ENCODE results near the gene PHF20. TPM values are rescaled to one million over a fixed set of nuclear protein-coding genes. Genes with fewer than 3 reads are reported as not detected.
"Not testable (repeated sequence)": the region's sequence is repeated elsewhere in the genome, so short reads cannot be mapped to it uniquely, and the experiment has no call there.

PHF20 gene
- total RNA-seq, 2 experiments from 2014 or later: 39.8 to 46.0 TPM

DNA sequence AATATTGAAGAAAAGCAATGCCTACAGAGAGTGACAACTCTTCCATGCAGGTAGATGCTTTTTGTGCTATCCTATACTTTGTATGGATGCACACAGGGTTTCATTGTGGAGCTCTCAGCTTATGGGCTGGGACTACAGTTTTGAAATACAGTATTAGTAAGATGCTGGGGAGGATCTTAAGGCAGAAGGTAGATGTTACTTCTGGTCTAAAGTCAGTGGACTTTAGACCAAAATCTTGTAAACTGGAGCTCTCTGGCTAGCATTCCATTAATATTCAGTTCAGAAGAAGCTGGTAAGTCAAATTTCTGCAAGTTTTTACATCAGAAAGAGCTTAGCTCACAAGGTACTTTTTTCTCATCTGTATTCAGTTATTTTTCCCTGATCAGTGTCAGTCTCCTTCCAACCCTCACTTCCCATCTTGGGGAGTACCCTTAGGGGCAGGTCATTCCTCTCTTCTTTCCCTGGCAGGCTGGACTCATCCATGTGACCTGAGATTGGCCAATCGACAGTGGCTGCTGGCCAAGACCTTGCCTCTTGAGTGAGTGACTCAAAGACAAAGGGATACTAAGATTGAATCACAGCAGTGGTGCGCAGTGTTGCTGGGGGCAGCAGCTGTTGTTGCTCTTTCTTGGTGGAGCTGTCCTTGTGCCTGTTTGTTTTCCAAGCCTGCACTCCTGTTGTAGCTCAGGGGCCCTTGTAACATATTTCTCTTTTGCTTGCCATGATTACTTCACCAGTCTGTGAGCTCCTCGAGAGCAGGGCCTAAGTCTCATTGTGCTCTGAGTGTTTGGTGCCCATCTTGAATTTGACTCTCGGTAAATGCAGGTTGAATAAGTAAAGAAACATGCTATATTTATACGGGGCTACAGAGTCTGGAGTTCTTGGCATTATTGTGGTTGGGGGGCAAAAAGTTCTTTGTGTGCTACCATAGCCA lies 2.8 kb upstream of the PHF20 start:
- CTCF ChIA-PET: interaction anchor here (0.9 to 2.7 kb wide), 3 partner anchors 26 to 186 kb away, joined by 5 to 16 read pairs (median 7); partner anchors contain the start of genes RBM39 and SCAND1
- H3K36me3 Mint-ChIP-seq (ENCODE audit: low read depth): peaks cover 4% of the 10 kb centered on the region
- peak overlapping the region; percentile 99 for H3K27ac Mint-ChIP-seq
- H3K27me3 Mint-ChIP-seq (ENCODE audit: low read depth): no peaks in the 10 kb centered on the region
- peaks cover 60% of the 10 kb centered on the region for H3K4me1 Mint-ChIP-seq (ENCODE audit: low read depth)
- H3K9me3 Mint-ChIP-seq: peaks cover 6% of the 10 kb centered on the region
- intact Hi-C loops (cut with micrococcal nuclease): loop anchor here (2.0 kb wide), 2 partner anchors 70 to 106 kb away; partner anchors contain the start of genes NFS1 and ROMO1
- H3K4me3 Mint-ChIP-seq: no peak overlapping the region
- peak; percentile 81 for DNase-seq

DNA sequence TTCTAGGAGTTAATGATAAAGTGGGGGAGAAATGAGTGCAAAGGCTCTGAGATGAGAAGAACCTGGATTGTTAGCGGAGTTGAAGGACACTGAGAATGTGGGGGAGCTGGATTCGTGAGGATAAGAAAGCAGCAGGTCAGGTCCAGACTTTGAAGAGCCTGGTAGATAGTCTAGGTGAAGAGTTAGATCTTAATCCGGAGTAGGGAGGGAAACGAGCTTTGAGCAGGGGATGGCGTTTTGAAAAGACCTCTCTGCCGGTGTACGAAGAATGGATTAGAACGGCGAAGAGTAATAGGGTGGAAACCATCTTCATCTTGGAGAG lies 487 bp upstream of the PHF20 start:
- H3K27me3 Mint-ChIP-seq (ENCODE audit: low read depth): no peaks in the 10 kb centered on the region
- peaks cover 74% of the 10 kb centered on the region for H3K4me1 Mint-ChIP-seq (ENCODE audit: low read depth)

DNA sequence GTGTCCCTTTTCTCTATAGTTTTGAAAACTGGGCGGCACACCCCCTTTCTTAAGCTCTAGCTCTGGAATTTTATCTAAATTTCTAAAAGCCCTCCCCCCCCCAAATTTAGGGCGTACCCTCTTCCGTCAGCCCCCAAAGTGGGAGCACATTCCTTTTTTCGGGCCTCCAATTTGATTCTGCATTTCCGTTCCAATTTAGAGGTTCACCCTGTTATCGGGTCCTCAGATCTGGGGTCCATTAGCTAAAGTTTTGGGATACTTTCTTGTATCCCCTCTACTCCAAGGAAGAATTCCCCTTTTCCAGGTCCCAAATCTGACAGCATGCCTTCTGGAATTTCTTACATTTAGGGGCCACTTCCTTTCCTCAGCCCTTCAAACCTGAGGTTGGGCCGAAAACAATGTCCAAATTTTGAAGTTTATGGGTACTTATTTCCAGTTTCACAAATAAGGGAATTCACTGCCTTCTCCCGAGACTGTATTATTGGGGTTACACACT lies 796 bp downstream of the PHF20 start:
- H3K4me3 Mint-ChIP-seq: peak overlapping the region; percentile 80
- peaks cover 13% of the 10 kb centered on the region for H3K36me3 Mint-ChIP-seq (ENCODE audit: low read depth)
- DNase-seq: no peak
- H3K27me3 Mint-ChIP-seq (ENCODE audit: low read depth): no peaks in the 10 kb centered on the region
- peaks cover 77% of the 10 kb centered on the region for H3K4me1 Mint-ChIP-seq (ENCODE audit: low read depth)
- CTCF ChIA-PET: interaction anchor here (1.1 to 2.5 kb wide), 2 partner anchors 30 to 182 kb away, joined by 3 to 16 read pairs; partner anchors contain the start of genes RBM39 and SCAND1
- H3K9me3 Mint-ChIP-seq: peaks cover 6% of the 10 kb centered on the region
- H3K27ac Mint-ChIP-seq: peak overlapping the region; percentile 82
- intact Hi-C loops (cut with micrococcal nuclease): loop anchor here (1.0 to 5.0 kb wide), 4 partner anchors 45 to 230 kb away; partner anchors contain the start of genes ERGIC3 and SCAND1

More for the DNA sequence above, 487 bp upstream of the PHF20 start:
- DNase-seq: no peak
- peak overlapping the region; percentile 78 for H3K27ac Mint-ChIP-seq
- intact Hi-C loops (cut with micrococcal nuclease): loop anchor here (1.0 to 5.0 kb wide), 3 partner anchors 29 to 229 kb away; partner anchors contain the start of genes ERGIC3 and RBM39
- CTCF ChIA-PET: interaction anchor here (0.7 to 2.5 kb wide), 4 partner anchors 27 to 176 kb away, joined by 3 to 16 read pairs (median 3); partner anchors contain the start of gene RBM39
- peak overlapping the region; percentile 64 for H3K4me3 Mint-ChIP-seq
- peaks cover 7% of the 10 kb centered on the region for H3K36me3 Mint-ChIP-seq (ENCODE audit: low read depth)
- peaks cover 6% of the 10 kb centered on the region for H3K9me3 Mint-ChIP-seq

DNA sequence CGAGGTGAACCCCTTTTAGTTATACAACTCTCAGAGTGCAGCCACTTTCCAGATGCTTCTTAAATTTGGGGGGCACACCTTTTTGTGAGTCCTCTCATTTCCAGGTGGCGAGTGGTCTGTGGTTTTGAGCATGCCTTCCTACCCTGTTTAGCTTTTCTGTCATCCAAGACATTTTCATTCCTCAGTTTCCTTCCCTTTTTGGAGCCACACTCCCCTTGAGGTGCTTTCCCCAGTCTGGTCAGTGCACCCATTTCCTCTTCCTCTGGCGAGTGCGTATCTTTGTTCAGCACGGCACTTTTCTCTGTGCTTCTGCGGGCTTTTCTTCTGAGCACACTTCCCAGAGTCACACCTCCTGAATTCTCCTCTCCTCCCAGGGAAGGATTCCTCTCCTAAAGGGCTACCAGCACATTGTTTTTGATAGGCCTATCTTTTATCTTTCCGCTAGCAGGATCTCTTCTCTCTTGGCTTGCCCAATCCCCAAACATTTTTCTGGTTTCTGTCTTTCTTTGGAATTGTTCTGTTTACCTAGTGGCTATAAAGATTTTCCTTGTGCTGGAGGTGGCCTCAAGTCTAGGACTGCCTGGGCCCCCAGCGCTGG lies 1.4 kb downstream of the PHF20 start:
- peak; percentile 58 for DNase-seq
- intact Hi-C loops (cut with micrococcal nuclease): loop anchor here (2.0 to 5.0 kb wide), 3 partner anchors 44 to 231 kb away; partner anchors contain the start of gene ERGIC3
- peak overlapping the region; percentile 80 for H3K4me3 Mint-ChIP-seq
- H3K9me3 Mint-ChIP-seq: peaks cover 6% of the 10 kb centered on the region
- no peaks in the 10 kb centered on the region for H3K27me3 Mint-ChIP-seq (ENCODE audit: low read depth)
- CTCF ChIA-PET: interaction anchor here (1.1 to 2.5 kb wide), 2 partner anchors 31 to 181 kb away, joined by 3 to 16 read pairs; partner anchors contain the start of genes RBM39 and SCAND1
- peaks cover 13% of the 10 kb centered on the region for H3K36me3 Mint-ChIP-seq (ENCODE audit: low read depth)
- peak overlapping the region; percentile 82 for H3K27ac Mint-ChIP-seq
- H3K4me1 Mint-ChIP-seq (ENCODE audit: low read depth): peaks cover 74% of the 10 kb centered on the region

DNA sequence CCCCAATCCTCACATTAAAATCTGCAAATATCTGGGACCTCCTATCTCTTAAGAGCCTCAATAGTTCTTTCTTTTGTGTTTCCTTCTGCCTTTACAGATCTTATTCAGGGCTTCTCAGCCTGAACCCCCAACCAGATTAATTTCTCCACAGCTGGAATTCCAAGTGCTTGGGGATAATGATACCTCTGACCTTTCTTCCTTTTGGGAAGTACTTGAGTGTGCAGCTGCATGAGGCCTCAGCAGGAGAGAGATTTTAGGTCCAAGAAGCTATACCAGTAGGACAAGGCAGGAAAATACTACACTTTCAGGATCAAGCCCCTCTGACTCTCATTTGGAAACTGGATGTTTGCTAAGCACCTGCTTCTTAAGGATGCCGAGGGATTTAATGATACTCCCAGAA lies 2.6 kb downstream of the PHF20 start:
- H3K36me3 Mint-ChIP-seq (ENCODE audit: low read depth): peaks cover 14% of the 10 kb centered on the region
- CTCF ChIA-PET: no interaction called here
- no peaks in the 10 kb centered on the region for H3K27me3 Mint-ChIP-seq (ENCODE audit: low read depth)
- peak overlapping the region; percentile 80 for H3K4me3 Mint-ChIP-seq
- H3K4me1 Mint-ChIP-seq (ENCODE audit: low read depth): peaks cover 68% of the 10 kb centered on the region
- peak overlapping the region; percentile 22 for H3K27ac Mint-ChIP-seq
- DNase-seq: no peak
- H3K9me3 Mint-ChIP-seq: peaks cover 6% of the 10 kb centered on the region
- intact Hi-C loops (cut with micrococcal nuclease): loop anchor here (5.0 kb wide), 2 partner anchors 43 to 232 kb away; partner anchors contain the start of gene ERGIC3

DNA sequence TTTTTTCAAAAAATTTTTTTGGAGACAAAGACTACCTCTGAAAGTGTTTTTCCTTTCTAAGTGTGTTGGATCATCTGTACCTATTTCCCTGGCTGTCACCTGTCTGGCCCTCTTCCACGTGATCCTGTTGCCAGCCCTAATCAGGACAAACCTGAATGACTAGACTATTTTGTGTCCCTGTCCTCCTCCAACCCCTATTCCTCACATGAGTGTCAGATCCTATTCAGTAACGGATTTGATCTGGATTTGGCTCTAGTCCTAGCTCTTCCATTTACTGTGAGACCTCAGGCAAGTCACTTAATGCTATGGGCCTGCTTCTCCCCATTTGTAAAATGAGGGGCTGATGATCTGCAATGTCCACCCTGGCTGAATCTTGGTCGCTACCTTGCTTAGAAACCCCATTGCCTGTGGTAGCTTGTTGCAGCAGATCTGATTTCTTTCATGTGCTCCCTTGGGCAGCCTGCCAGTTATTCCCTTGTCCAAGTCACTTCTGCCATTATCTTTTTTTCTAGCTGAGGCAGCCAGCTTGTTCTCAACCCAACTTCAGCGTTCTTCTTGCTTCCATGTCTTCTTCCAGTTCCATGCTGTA lies 4.8 kb downstream of the PHF20 start:
- peaks cover 14% of the 10 kb centered on the region for H3K36me3 Mint-ChIP-seq (ENCODE audit: low read depth)

DNA sequence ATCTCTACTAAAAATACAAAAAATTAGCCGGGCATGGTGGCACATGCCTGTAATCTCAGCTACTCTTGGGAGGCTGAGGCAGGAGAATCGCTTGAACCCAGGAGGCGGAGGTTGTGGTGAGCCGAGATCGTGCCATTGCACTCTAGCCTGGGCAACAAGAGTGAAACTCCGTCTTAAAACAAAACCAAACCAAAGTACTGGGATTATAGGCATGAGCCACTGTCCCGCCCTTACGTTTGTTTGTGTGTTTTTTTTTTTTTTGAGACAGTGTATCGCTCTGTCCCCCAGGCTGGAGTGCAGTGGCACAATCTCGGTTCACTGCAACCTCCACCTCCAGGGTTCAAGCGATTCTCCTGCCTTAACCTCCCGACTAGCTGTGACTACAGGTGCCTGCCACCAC lies 12.0 kb downstream of the PHF20 start:
- CTCF ChIA-PET: interaction anchor here (0.7 kb wide), 1 partner anchor 172 kb away, joined by 4 read pairs; no protein-coding TSS in a partner anchor
- H3K27me3 Mint-ChIP-seq (ENCODE audit: low read depth); H3K36me3 Mint-ChIP-seq (ENCODE audit: low read depth); intact Hi-C loops (cut with micrococcal nuclease); H3K9me3 Mint-ChIP-seq; DNase-seq; H3K4me3 Mint-ChIP-seq; H3K27ac Mint-ChIP-seq: not testable (repeated sequence)
- peaks cover 26% of the 10 kb centered on the region for H3K4me1 Mint-ChIP-seq (ENCODE audit: low read depth)

More for the DNA sequence above, 4.8 kb downstream of the PHF20 start:
- H3K4me1 Mint-ChIP-seq (ENCODE audit: low read depth): peaks cover 63% of the 10 kb centered on the region
- DNase-seq: no peak
- no peaks in the 10 kb centered on the region for H3K27me3 Mint-ChIP-seq (ENCODE audit: low read depth)
- CTCF ChIA-PET: no interaction called here
- intact Hi-C loops (cut with micrococcal nuclease): no loop called here
- no peak overlapping the region for H3K27ac Mint-ChIP-seq
- H3K4me3 Mint-ChIP-seq: no peak overlapping the region
- H3K9me3 Mint-ChIP-seq: peaks cover under 1% of the 10 kb centered on the region

DNA sequence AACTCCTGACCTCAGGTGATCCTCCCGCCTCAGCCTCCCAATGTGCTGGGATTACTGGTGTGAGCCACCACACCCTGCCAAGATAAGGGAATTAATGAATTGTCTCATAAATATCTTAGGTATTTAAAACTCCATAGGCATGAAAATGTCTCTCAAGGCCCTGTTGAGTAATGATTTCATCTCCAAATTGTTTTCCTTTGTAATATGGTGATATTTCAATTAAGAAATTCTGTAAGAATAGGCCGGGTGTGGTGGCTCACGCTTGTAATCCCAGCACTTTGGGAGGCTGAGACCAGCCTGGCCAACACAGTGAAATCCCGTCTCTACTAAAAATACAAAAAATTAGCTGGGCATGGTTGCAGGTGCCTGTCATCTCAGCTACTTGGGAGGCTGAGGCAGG lies 13.7 kb downstream of the PHF20 start:
- H3K36me3 Mint-ChIP-seq (ENCODE audit: low read depth); H3K9me3 Mint-ChIP-seq; DNase-seq; H3K27me3 Mint-ChIP-seq (ENCODE audit: low read depth); H3K27ac Mint-ChIP-seq; intact Hi-C loops (cut with micrococcal nuclease); CTCF ChIA-PET; H3K4me3 Mint-ChIP-seq: not testable (repeated sequence)
- H3K4me1 Mint-ChIP-seq (ENCODE audit: low read depth): peaks cover 19% of the 10 kb centered on the region

DNA sequence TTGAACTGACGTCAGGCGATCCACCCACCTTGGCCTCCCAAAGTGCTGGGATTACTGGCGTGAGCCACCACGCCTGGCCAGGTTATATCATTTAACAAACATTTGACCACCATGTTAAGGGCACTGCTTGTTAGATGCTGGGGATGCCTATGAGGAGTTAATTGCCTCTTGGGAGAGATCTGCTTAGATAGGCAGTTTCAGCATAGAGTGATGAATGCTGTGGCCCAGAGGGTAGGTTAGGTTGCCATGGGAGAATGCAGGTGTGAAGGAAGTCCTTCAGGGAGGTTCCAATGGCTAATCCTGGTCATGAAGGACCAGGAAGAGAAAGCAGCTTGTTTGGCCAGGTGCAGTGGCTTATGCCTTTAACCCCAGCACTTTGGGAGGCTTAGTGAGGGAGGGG lies 17.0 kb downstream of the PHF20 start:
- Mint-ChIP-seq H3K27ac (no peak overlapping the region), H3K36me3 (ENCODE audit: low read depth) (peaks cover 2% of the 10 kb centered on the region), H3K4me1 (ENCODE audit: low read depth) (peaks cover 27% of the 10 kb centered on the region), H3K4me3 (no peak overlapping the region), H3K27me3 (ENCODE audit: low read depth) (no peaks in the 10 kb centered on the region), H3K9me3 (no peaks in the 10 kb centered on the region)
- no peak for DNase-seq
- CTCF ChIA-PET: no interaction called here
- intact Hi-C loops (cut with micrococcal nuclease): no loop called here

DNA sequence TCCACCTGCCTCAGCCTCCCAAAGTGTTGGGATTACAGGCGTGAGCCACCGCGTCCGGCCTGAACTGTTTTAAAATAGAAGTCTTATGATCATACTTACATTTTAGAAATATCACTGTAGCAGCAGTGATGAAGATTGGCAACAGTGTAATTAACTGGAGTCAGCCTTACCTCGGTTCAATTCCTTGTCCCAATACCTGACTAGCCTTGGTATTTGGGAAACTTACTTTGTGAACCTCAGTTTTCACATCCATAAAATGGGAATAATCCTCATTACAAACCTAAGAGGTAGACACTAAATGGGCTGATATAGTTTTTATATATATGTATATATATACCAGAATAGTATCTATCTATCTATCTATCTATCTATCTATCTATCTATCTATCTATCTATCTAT lies 19.3 kb downstream of the PHF20 start:
- H3K9me3 Mint-ChIP-seq: no peaks in the 10 kb centered on the region
- CTCF ChIA-PET: no interaction called here
- peaks cover 36% of the 10 kb centered on the region for H3K4me1 Mint-ChIP-seq (ENCODE audit: low read depth)
- H3K36me3 Mint-ChIP-seq (ENCODE audit: low read depth): peaks cover 7% of the 10 kb centered on the region
- H3K27me3 Mint-ChIP-seq (ENCODE audit: low read depth): no peaks in the 10 kb centered on the region
- no peak for DNase-seq
- no peak overlapping the region for H3K27ac Mint-ChIP-seq
- intact Hi-C loops (cut with micrococcal nuclease): no loop called here
- H3K4me3 Mint-ChIP-seq: no peak overlapping the region

DNA sequence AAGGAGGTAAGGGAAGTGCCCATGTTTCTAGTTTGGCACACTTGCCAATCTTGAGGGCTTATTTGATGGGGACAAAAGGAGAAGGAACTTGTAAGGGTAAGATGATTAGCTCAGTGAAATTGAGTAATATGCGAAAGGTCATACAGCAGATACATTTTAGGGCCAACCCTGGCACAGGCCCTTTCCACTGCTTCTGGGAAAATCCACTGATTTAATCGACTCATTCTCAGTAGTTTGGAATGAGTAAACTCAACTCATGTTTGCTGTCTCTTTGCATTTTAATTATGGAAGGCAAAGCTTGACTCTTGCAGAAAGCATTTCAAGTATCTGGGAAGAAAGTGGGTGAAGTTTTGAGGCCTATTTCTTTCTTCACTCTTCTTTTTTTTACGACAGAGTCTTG lies 20.0 kb downstream of the PHF20 start:
- DNase-seq: peak; percentile 42
- H3K4me3 Mint-ChIP-seq: no peak overlapping the region
- H3K36me3 Mint-ChIP-seq (ENCODE audit: low read depth): peaks cover 7% of the 10 kb centered on the region
- H3K27me3 Mint-ChIP-seq (ENCODE audit: low read depth): no peaks in the 10 kb centered on the region
- peak overlapping the region; percentile 48 for H3K27ac Mint-ChIP-seq
- CTCF ChIA-PET: no interaction called here
- peaks cover 42% of the 10 kb centered on the region for H3K4me1 Mint-ChIP-seq (ENCODE audit: low read depth)
- intact Hi-C loops (cut with micrococcal nuclease): no loop called here
- H3K9me3 Mint-ChIP-seq: no peaks in the 10 kb centered on the region

DNA sequence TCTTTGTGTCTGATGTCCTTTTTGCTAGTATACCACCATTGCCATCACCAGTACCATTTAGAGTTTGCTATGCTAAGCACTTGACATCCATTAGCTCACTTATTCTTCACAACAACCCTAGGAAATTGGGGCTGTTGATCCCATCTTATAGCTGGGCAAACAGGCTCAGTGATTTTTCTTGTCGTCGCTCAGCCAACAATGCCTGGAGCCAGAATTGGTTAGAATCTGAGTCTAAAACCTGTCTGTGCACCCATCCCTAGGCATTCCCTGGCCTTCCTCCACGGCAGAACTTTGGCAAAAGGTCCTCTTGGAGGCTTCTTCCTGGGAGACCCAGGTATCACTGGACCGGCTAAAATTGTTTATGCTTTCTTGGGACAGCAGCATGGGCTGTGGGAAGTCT lies 20.9 kb downstream of the PHF20 start:
- DNase-seq: no peak
- CTCF ChIA-PET: no interaction called here
- peaks cover 42% of the 10 kb centered on the region for H3K4me1 Mint-ChIP-seq (ENCODE audit: low read depth)
- peaks cover 7% of the 10 kb centered on the region for H3K36me3 Mint-ChIP-seq (ENCODE audit: low read depth)
- no peak overlapping the region for H3K4me3 Mint-ChIP-seq
- intact Hi-C loops (cut with micrococcal nuclease): no loop called here
- H3K27ac Mint-ChIP-seq: peak overlapping the region; percentile 24
- H3K9me3 Mint-ChIP-seq: no peaks in the 10 kb centered on the region
- H3K27me3 Mint-ChIP-seq (ENCODE audit: low read depth): no peaks in the 10 kb centered on the region

All from activated naive CD4-positive, alpha-beta T cell treated with anti-CD3 and anti-CD28 coated beads for 36 hours (primary cell).